Naive thymus-derived CD8-positive, alpha-beta T cell (primary cell): Measurements from ENCODE around the gene SPECC1L. TPM values are rescaled to one million over a fixed set of nuclear protein-coding genes. Genes with fewer than 3 reads are reported as not detected.
"Not testable (repeated sequence)": the region's sequence is repeated elsewhere in the genome, so short reads cannot be mapped to it uniquely, and the experiment has no call there.

Experiments used
- ATAC-seq, 2 donors: fragments of 150-1000 bp; cut with Tn5 transposase in 1 of 2; sonication (Bioruptor Pico), chemical (Tn5 transposase) in 1 of 2; 1 replicate in 1 of 2; 2 replicates in 1 of 2; pipeline ENCODE4 v1.10.0; 2021; ENCODE audit warnings: mild to moderate bottlenecking in 2 of 2, moderate library complexity in 2 of 2
- POLR2A ChIA-PET: fragments of 350-600 bp; sonication (Branson Sonifier 250); formaldehyde crosslinking; loops from one replicate; lab custom pipeline; 2021; ENCODE audit warnings: antibody characterized with exemption; lab: Charles Lee
- DNase-seq, 10 donors: peaks; one replicate each; pipeline versions ENCODE4 v3.0.0 to v3.0.0-alpha.2; 2020 to 2022
- H3K27ac Mint-ChIP-seq, 10 donors: one replicate each; pipeline ENCODE4 v1.8.0; 2020 to 2022; ENCODE audit warnings: mild to moderate bottlenecking in 10 of 10, mixed read lengths in 10 of 10, moderate library complexity in 4 of 10, inconsistent platforms in 1 of 10
- H3K27me3 Mint-ChIP-seq, 5 donors: one replicate each; pipeline ENCODE4 v1.8.0; 2021 to 2022; ENCODE audit warnings: mixed read lengths in 5 of 5
- H3K36me3 Mint-ChIP-seq, 3 donors: one replicate each; pipeline ENCODE4 v1.8.0; 2020 to 2022; ENCODE audit warnings: mixed read lengths in 3 of 3, mild to moderate bottlenecking in 2 of 3, inconsistent platforms in 1 of 3
- H3K4me1 Mint-ChIP-seq, 4 donors: one replicate each; pipeline ENCODE4 v1.8.0; 2021 to 2022; ENCODE audit warnings: mixed read lengths in 4 of 4
- H3K4me3 Mint-ChIP-seq, 10 donors: one replicate each; pipeline ENCODE4 v1.8.0; 2020 to 2022; ENCODE audit warnings: mild to moderate bottlenecking in 10 of 10, mixed read lengths in 10 of 10, moderate library complexity in 6 of 10, inconsistent platforms in 1 of 10
- H3K9me3 Mint-ChIP-seq, 9 donors: one replicate each; pipeline ENCODE4 v1.8.0; 2020 to 2022; ENCODE audit warnings: mixed read lengths in 9 of 9, mild to moderate bottlenecking in 3 of 9, inconsistent platforms in 1 of 9, moderate library complexity in 1 of 9
- polyA plus RNA-seq, 3 donors: library from polyadenylated mRNA; unstranded; fragments of 300-500 nt; fragmentation: Illumina TruSeq; gene quantifications; one replicate each; pipeline ENCODE4 v1.2.3, GENCODE V29; 2021
- total RNA-seq, 8 experiments: library from RNA in 2 of 8; stranded (reverse) in 2 of 8; gene quantifications; one replicate each; pipeline ENCODE4 v1.2.3 and lab custom pipeline; 2021 to 2026

The SPECC1L gene
- total and polyA plus RNA-seq, 5 experiments from 2014 or later, result 6.6 to 71.4 (median 16.6) TPM

DNA sequence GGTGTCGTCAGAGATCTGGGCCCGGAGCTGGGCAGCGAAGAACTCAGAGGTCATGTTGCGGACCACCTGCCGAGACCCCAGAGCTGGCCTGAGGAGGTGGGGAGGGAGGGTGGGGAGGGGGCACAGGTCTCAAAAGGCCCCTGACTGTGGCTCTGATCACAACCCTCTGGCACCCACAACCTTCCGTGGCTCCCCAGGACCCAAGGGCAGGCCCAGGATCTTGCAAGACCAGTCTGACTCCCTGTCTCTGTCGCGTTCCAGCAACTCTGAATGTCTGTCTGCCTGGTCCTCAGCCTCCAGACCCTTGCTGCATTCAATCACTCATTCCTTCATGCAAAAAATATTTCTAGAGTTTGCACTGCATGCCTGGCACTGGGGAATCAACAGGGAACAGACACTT lies 21.2 kb upstream of the SPECC1L start:
- not testable (repeated sequence) for H3K27ac Mint-ChIP-seq, ATAC-seq

DNA sequence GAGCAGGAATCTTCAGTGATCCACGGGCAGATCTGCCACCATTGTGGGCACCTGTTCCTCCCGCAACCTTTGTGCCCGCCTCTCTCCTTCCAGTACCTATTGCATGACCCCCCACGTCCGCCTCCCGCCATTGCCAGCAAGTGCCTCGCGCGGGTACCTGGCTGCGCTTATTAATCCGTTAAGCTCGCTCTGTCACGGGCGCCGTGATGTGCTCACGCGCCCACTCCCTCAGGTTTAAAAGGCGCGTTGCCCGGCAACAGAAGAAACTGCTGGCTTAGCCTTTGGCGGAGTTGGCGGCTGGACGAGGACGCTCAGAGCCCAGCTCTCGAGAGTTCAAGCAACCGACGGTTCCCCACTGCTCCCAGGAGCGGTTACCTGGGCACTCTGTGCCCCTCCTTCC lies 19.3 kb upstream of the SPECC1L start:
- H3K27ac Mint-ChIP-seq, POLR2A ChIA-PET, ATAC-seq, H3K27me3 Mint-ChIP-seq, H3K4me1 Mint-ChIP-seq, H3K36me3 Mint-ChIP-seq, DNase-seq, H3K9me3 Mint-ChIP-seq, H3K4me3 Mint-ChIP-seq: not testable (repeated sequence)

More for the DNA sequence above, 21.2 kb upstream of the SPECC1L start:
- DNase-seq, H3K27me3 Mint-ChIP-seq, H3K4me3 Mint-ChIP-seq, H3K9me3 Mint-ChIP-seq, H3K36me3 Mint-ChIP-seq, POLR2A ChIA-PET: not testable (repeated sequence)
- peaks cover 2 to 11% (median 7%) of the 10 kb centered on the region in 4 donors for H3K4me1 Mint-ChIP-seq

DNA sequence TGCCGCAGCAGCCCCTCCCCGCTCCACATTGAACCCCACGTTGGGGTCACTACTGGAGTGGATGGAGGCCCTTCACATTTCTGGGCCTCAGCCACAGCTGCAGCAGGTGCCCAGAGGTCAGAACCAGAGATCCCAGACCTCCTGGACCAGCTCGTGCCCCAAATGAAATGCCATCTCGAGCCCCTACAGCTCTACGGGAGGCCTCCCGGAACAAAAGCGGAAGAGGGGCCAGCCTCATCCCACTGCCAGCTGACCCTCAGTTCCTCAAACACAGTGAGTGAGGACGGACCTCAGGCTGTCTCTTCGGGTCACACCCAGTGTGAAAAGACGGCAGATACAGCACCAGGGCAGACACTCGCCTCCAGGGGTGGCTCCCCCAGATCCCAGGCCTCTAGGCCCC lies 17.5 kb upstream of the SPECC1L start:
- H3K4me3 Mint-ChIP-seq, H3K9me3 Mint-ChIP-seq, H3K27me3 Mint-ChIP-seq, H3K4me1 Mint-ChIP-seq, POLR2A ChIA-PET, H3K36me3 Mint-ChIP-seq, ATAC-seq, DNase-seq, H3K27ac Mint-ChIP-seq: not testable (repeated sequence)

DNA sequence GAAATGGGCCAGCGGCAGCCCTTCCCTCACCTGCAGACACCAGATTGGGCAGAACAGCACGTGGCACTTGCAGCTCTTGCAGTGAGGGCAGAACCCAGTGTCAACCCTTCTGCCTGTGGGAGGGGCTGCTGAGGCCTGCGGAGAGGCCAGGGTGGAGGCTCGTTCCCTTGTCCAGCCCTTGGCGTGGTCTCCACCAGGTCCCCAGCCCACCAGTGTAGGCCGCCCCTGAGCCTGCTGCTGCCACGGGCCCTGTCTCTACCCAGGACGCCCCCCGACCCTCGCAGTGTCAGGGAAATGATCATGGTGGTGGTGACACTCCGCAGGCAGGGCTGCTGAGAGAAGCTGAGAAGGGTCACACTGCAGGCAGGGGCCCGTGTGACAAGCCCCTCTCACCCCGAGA lies 14.5 kb upstream of the SPECC1L start:
- H3K4me3 Mint-ChIP-seq, H3K36me3 Mint-ChIP-seq, H3K27ac Mint-ChIP-seq, POLR2A ChIA-PET, ATAC-seq, H3K4me1 Mint-ChIP-seq, DNase-seq, H3K9me3 Mint-ChIP-seq, H3K27me3 Mint-ChIP-seq: not testable (repeated sequence)

DNA sequence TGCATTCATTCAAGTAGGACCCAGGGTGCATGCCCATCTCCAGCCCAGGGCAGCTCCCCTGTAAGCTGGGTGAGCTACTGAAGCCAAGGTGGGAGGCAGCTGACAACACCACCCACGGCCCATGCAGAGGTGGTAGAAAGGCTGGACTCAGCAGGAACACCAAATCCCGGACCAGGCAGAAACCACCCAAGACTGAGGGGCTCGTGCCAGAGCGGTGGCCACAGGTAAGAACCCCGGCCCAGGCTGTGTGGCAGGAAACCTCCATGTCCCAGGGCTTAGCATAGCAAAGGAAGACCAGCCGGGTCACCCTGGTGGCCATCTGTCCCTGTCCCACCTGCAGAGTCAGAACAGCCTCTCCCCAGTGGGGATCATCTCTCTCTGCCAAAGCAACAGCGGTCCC lies 13.9 kb upstream of the SPECC1L start:
- H3K4me3 Mint-ChIP-seq, H3K4me1 Mint-ChIP-seq, ATAC-seq, POLR2A ChIA-PET, H3K9me3 Mint-ChIP-seq, H3K36me3 Mint-ChIP-seq, H3K27ac Mint-ChIP-seq, H3K27me3 Mint-ChIP-seq, DNase-seq: not testable (repeated sequence)

DNA sequence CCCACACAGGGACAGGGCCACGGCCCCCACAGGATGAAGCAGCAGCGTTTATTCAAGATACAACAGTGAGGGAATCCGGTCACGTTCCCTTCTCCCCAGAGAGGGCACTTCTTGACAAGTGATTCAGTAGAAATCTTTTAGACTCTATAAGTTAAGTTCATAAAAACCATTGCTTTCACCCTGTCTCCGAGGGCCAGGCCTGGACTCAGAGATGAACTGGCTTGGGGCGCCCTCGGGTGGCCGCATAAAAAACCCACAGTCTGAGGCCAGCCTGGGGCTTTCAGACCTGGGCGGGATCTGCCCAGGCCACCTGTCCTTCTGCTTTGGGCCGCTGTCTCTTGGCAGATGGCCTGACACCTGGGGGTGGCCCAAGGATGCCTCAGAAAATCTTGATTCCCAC lies 11.2 kb upstream of the SPECC1L start:
- H3K4me1 Mint-ChIP-seq, H3K36me3 Mint-ChIP-seq, POLR2A ChIA-PET, H3K27ac Mint-ChIP-seq, H3K9me3 Mint-ChIP-seq, H3K27me3 Mint-ChIP-seq, H3K4me3 Mint-ChIP-seq: not testable (repeated sequence)
- DNase-seq (peak; percentile 44 to 74 (median 55)), ATAC-seq (peak in 1 of 2 donors; percentile 62)

DNA sequence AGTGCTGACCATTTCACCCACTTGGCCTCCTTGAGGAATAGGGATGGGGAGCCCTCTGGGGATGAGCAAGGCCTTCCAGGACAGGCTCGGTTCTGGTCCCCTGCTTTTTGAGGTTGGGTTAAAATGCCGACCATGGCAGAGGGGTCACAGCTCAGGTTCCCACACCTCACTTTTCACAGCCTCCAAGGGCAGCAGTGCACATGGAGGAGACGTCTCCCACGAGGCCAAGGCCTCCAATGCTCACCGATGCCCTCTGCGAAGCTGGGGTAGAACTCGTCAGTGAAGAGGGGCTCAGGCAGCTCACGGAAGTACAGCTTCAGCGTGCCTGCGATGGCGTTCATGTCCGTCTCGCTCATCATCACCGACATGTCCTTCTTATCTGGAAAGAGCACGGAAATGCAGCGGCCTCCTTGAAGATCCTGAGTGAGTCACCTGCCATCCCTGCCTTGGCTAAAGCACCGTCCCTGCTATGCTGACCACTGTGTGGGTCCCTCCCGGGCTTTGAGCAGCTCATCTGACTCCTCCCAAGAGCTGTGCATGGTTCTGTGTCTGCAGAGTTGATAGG lies 8.4 kb upstream of the SPECC1L start:
- ATAC-seq, H3K4me3 Mint-ChIP-seq, POLR2A ChIA-PET, H3K27me3 Mint-ChIP-seq, H3K27ac Mint-ChIP-seq, H3K4me1 Mint-ChIP-seq, H3K9me3 Mint-ChIP-seq, DNase-seq, H3K36me3 Mint-ChIP-seq: not testable (repeated sequence)

DNA sequence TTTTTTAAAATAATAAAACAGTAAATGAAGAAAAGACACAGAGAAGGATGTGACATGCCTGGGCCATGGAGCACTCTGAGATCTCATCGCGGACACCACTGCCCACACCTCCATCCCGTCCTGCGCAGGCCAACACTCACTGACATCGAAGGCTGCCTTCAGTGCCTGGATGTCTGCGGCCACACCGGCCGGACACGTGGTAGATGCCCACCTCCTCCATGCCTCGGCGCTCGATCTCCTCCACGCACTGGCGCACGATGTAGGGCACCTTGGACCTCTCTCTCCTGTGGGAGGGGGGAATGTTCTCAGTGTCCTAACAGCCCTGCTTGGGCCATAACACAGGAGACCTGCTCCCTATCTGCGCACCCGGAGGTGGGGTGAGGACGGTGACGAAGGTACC lies 7.2 kb upstream of the SPECC1L start:
- ATAC-seq, H3K27me3 Mint-ChIP-seq, H3K36me3 Mint-ChIP-seq, H3K27ac Mint-ChIP-seq, POLR2A ChIA-PET, H3K9me3 Mint-ChIP-seq, DNase-seq, H3K4me1 Mint-ChIP-seq: not testable (repeated sequence)
- H3K4me3 Mint-ChIP-seq, result peak overlapping the region in 1 of 10 donors; percentile 20

DNA sequence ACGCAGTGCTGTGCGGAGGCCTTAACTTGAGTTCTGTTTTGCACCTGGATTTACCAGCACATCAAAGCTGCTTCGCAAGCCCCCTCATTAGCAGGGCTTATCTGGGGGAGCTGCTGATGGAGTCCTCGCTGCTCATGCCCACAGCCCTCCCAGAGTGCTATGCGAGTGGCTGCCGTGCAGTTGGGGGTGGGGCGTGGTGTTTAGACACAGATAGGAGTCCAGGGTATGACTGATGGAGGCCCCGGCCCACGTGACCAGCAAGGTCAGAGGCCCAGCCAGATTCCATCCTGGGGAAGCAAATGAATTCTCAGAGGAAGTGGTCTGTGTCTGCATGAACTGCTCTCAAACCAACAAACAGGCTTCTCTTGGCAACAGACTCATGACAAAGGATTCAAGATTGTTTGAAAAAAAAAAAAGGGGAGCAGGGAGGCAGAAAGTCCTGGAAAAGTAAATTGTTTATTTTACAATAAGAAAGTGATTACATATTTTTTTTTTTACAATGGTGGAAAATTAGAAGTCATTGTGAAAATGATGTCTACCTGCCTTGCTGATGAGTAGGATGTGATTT lies 6.2 kb upstream of the SPECC1L start:
- H3K27ac Mint-ChIP-seq, result peak overlapping the region in 2 of 10 donors; percentile 53 to 70
- H3K4me3 Mint-ChIP-seq, H3K27me3 Mint-ChIP-seq, POLR2A ChIA-PET, H3K36me3 Mint-ChIP-seq, H3K4me1 Mint-ChIP-seq, DNase-seq, ATAC-seq, H3K9me3 Mint-ChIP-seq: not testable (repeated sequence)

DNA sequence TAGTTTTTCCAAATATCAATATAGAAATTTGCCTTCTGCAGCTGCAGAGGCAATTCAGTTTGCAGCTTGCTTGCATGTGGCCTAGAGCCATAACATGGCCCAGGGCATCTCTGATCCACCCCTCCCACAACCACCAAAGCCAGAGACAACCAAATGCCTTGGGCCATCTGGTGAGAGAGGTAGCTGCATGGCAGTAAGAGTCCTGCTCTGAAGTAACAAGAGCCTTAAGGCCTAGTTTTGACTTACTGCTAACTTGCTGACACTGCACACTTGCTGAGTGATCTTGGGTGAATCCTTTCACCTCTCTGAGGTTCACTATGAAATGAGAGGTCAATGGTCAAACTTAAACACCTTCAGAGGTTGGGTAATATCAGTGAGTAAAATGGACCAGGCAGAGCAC lies 4.9 kb upstream of the SPECC1L start:
- POLR2A ChIA-PET, result no interaction called here
- H3K9me3 Mint-ChIP-seq, result no peaks in the 10 kb centered on the region

DNA sequence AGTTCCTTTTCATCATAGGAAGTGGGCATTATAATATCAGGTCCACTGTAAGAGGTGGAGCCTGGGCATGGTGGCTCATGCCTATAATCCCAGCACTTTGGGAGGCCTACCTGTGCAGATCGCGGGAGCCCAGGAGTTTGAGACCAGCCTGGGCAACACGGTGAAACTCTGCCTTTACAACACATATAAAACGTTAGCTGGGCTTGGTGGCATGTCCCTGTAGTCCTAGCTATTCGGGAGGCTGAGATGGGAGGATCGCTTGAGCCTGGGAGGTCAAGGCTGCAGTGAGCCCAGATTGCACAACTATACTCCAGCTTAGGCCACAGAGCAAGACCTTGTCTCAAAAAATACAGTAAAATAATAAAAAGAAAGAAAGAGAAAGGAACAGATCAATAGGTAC lies 4.1 kb upstream of the SPECC1L start:
- H3K27me3 Mint-ChIP-seq, DNase-seq, H3K9me3 Mint-ChIP-seq, H3K4me3 Mint-ChIP-seq, POLR2A ChIA-PET, ATAC-seq, H3K36me3 Mint-ChIP-seq: not testable (repeated sequence)
- H3K27ac Mint-ChIP-seq, result peak overlapping the region in 1 of 10 donors; percentile 31
- H3K4me1 Mint-ChIP-seq, result peaks cover under 1 to 12% (median 6%) of the 10 kb centered on the region in 4 donors

More for the DNA sequence above, 4.9 kb upstream of the SPECC1L start:
- Mint-ChIP-seq H3K4me3 (no peak overlapping the region), H3K27ac (no peak overlapping the region), H3K4me1 (peaks cover 0 to 11% (median 4%) of the 10 kb centered on the region in 4 donors), H3K27me3 (no peaks in the 10 kb centered on the region), H3K36me3 (no peaks in the 10 kb centered on the region)
- ATAC-seq, result no peak
- no peak for DNase-seq

DNA sequence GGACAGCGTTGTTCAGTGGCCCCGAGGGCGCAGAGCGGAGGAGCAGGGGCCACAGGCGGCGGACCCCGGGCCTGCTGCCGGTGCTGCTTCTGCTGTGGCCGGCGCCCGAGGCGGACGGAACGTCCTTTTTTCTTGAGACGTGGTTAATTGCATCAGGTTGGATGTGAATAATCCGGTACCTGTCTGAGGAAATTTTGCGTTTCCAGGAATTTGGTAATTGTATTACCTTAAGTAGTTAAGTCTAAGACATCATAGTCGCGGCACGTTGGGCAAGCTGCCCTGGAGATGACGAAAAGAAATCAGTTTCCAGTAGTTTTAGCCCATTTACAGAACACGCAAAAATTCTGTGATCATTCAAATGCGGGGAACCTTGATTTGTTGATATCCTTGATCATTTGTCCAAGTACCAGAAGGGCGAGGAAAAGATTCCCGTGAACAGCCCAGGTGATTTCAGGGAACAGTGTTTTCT lies 789 bp downstream of the SPECC1L start:
- H3K4me1 Mint-ChIP-seq, result peaks cover 7 to 46% (median 37%) of the 10 kb centered on the region in 4 donors
- H3K27ac Mint-ChIP-seq, result peak overlapping the region; percentile 57 to 93 (median 83)
- peaks cover 0 to 5% (median 0%) of the 10 kb centered on the region in 3 donors for H3K36me3 Mint-ChIP-seq
- POLR2A ChIA-PET, result interaction anchor here (1.0 to 1.3 kb wide), 4 partner anchors 17 to 575 kb away, joined by 3 to 6 read pairs (median 3); partner anchors contain the start of gene ADORA2A
- H3K4me3 Mint-ChIP-seq, result peak overlapping the region; percentile 83 to 95 (median 90)
- no peak for DNase-seq
- ATAC-seq, result no peak
- H3K27me3 Mint-ChIP-seq, result no peaks in the 10 kb centered on the region
- no peaks in the 10 kb centered on the region for H3K9me3 Mint-ChIP-seq

DNA sequence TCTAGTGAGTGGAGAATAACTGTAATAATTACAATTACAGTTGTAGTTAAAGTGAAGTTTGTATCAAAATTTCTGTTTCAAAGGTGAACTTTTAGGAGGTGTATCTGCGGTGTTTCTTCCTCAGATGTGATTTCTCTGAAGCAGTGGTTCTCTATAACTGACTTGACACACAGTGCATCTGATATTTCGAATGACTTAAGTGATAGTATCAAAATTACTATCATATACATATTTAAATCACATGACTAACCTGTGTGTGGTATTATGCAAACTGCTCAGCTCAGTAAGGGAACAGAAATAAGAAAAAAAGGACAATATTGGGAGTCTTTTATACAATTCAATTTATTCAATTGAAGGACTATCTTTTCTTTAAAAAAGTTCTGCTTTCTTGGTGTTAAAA lies 2.4 kb downstream of the SPECC1L start:
- peaks cover 10 to 53% (median 47%) of the 10 kb centered on the region in 4 donors for H3K4me1 Mint-ChIP-seq
- ATAC-seq, H3K9me3 Mint-ChIP-seq, POLR2A ChIA-PET, H3K27ac Mint-ChIP-seq, H3K27me3 Mint-ChIP-seq, DNase-seq: not testable (repeated sequence)
- H3K4me3 Mint-ChIP-seq, result peak overlapping the region in 6 of 10 donors; percentile 2 to 95 (median 56)
- peaks cover 0 to 15% (median 2%) of the 10 kb centered on the region in 3 donors for H3K36me3 Mint-ChIP-seq
